HG03565 (cell line): Measurements from ENCODE around the gene NPEPL1.
"Not testable (repeated sequence)": the region's sequence is repeated elsewhere in the genome, so short reads cannot be mapped to it uniquely, and the experiment has no call there.

Experiments
- ATAC-seq: cut with Tn5 transposase; IDR thresholded peaks from one replicate; pipeline ENCODE4 v1.9.1; 2021; ENCODE audit warnings: mild to moderate bottlenecking, moderate library complexity; ENCODE audit not compliant: unreplicated experiment

NPEPL1 gene

DNA sequence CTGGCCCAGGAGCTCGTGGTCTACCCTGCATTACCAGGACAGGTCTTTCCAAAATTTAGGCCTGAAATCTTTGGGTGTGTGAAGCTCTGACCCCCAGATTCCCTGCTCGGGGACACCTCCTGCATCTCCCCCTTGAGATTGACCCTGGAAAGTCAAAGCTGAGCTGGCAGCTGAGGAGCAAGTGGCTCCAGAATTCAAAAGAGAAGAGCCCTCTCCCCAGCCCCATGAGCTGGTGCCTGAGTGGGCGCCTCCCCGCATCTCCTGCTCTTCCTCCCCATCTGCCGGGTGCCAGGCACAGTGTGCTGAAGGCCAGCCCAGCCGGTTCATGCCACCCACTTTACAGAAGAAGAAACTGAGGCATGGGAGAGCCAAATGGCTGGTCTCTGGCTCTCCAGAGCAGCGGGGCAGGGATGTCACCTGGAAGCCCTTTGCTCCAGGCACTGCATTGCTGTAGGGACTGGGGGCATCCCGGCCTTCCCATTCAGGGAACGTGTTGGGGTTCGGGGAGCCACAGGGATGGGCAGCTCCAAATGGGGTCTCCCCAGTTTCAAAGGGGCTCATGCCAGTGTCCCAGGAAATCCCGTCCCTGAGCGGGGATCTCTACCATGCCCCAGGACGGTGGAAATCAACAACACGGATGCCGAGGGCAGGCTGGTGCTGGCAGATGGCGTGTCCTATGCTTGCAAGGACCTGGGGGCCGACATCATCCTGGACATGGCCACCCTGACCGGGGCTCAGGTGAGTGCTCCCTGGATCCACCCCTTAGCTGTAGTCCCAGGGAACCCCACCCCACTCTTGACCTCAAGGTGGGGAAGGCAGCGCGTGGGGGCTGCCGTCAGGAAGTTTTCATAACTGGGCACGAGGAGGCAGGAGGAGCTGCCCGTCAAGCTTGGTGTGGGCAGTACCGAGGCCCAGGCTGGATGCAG is 20.5 kb downstream of the NPEPL1 start:
- no peak for ATAC-seq

DNA sequence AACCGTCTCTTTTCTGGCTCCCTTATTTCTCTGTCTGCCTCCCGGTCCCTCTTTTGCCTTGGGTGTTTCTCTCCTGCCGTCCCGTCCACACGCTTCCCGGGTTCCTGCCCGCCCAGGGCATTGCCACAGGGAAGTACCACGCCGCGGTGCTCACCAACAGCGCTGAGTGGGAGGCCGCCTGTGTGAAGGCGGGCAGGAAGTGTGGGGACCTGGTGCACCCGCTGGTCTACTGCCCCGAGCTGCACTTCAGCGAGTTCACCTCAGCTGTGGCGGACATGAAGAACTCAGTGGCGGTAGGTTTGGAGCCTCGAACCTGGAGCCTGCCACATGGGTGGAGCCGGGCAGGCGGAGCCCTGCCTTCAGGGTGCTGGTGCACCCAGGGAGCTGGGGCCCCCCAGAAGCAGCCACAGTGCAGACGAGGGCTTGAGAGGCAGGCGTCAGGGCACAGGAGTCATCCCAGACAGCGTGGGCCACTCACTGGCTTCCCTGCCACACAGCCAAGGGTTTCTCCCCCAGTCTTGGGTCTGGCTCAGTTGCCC is 21.3 kb downstream of the NPEPL1 start:
- ATAC-seq: no peak

DNA sequence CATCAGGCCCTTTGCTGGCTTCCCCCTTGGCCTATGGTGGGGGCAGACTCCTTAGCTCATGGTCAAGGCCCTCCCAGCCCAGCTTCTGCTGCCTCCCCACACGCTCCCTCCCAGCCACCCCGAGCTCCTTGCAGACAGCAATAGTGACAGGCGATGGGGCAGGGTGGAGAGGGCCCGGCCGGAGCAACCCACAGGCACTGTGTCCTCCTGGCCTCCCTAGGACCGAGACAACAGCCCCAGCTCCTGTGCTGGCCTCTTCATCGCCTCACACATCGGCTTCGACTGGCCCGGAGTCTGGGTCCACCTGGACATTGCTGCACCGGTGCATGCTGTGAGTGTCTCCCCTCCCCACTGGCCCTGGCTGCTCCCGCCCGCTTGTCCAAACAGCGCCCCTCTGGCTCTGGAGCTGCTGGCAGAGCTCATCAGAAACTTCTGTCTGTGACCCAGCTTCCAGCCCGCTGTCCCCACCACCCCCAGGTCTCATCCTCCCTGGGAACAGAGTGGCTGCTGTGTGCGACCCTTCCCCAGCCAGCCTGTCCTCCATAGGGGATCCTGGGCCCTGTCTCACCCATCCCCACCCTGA is 21.8 kb downstream of the NPEPL1 start:
- ATAC-seq: no peak

DNA sequence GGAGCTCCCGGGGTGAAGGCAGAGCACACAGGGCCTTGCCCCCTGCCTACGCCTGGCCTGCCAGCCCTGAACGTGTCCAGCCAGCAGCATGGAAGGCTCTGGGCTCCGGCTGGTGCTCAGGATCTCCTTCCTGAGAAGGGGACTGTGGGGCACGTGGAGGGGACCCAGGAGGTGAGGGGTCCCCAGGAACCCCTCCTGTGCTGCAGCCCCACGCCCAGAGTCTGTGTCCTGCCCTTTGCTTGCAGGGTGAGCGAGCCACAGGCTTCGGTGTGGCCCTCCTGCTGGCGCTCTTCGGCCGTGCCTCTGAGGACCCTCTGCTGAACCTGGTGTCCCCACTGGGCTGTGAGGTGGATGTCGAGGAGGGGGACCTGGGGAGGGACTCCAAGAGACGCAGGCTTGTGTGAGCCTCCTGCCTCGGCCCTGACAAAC is 22.3 kb downstream of the NPEPL1 start:
- no peak for ATAC-seq

DNA sequence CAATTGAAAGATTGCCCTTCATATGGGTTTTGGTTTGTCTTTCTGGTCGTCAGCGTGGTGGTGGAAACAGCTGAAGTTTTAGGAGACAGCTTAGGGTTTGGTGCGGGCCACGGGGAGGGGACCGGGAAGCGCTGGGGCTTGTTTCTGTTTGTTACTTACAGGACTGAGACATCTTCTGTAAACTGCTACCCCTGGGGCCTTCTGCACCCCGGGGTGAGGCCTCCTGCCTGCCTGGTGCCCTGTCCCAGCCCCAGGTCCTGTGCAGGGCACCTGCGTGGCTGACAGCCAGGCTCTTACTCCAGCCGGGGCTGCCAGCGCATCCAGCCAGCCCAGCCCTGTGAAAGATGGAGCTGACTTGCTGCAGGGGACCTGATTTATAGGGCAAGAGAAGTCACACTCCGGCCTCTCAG is 22.8 kb downstream of the NPEPL1 start:
- no peak for ATAC-seq

DNA sequence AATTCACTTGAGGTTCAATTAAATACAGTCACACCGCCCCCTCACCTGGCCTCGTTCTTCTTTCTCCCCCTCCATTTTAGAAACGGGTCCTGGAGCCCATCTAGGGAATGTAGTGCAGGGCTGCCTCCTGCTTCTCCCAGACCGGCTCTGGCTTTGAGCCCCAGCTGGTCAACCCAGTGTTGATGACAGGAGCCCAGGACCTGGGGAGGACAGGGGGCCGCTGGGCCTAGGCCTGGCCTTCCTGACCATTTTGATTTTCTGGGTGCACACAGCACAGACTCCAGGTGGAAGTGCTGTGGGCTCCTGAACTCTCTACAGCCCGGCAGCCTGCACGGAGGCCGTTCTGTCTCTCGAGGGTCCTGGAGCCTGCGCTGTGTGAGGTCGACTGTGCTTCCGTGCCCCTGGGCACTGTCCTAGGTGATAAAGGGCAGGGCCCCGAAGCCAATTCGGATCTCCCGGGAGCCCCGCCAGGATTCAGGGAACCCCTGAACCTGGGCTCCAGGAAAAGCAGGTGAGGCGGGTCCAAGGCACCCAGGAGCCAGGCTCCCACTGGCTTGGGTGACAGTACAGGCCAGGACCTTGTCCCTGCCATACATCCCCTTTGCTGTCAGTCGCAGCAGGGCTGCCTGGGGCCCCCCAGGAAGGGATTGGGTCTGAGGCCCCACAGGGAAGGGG is 23.3 kb downstream of the NPEPL1 start:
- ATAC-seq: no peak

DNA sequence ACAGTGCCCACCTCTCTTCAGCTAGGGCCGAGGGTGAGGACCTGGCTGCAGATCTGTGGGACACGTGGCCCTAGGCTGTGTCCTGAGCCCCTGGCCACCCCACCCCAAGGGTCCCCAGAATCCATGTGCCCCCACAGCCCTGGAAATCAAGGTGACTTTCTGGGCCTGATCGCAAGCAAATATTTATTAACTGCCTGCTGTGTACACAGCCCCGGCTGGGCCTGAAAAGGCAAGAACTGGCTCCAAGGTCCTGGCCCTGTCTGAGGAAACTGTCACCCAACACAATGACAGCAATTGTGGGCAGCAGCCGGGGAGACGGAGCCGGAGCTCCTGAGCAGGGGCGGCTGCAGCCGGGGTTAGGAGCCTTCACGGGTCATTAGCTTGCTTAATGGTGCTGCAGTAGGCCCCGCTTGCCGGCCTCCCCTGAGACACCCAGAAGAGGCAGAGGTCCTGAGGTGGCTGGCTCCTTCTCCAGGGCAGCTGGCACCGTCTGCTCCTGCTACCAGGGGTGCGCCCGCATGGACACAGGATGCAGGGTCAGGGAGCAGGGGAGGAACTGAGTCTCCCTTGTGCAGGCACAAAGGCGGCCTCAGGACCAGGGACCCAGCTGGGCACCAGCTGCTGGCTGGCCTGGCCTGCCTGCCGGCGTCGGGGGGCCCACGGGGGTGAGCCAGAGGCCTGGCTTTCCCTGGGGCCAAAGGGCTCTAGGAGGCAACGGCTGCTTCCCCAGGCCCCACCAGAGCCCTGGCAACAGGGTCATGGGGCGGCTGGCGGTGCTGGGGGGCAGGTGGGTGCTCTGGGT is 24.1 kb downstream of the NPEPL1 start:
- ATAC-seq: no peak

DNA sequence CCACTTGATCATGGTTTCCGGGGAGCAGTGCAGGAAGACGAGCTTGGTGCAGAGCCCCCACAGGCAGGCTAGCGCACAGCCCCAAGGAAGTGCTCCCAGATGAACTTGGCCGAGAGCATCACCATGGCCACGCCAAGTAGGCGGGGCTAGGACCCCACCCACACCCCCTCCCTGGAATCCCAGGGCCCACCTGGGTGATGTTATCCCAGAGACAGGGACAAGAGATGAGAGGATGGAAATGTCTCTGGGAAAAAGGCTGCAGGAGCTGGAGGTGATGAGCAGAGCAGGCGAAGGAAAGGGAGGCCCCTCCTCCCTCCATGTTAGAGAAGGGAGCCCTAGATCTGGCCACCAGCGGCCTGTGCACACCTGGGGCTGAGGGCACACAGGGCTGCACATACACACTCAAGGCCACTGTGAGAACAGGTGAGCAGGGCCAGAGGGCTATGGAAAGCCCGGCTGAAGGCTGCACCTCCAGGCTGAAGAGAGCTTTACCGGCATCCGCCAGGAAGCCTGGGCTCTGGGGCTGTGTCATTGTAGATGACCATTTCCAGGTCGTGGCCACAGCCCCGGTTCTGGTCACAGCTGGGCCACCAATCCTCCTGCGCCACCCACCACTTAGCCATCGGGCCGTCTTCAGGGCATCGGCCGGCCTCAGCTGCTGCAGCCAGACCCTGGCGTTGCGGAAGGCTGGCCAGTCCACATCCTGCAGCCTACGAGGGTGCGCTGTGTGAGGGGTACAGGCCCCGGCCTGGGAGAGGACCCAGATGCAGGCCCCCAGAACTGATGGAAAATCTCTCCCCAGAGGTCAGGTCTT is 24.9 kb downstream of the NPEPL1 start:
- no peak for ATAC-seq

DNA sequence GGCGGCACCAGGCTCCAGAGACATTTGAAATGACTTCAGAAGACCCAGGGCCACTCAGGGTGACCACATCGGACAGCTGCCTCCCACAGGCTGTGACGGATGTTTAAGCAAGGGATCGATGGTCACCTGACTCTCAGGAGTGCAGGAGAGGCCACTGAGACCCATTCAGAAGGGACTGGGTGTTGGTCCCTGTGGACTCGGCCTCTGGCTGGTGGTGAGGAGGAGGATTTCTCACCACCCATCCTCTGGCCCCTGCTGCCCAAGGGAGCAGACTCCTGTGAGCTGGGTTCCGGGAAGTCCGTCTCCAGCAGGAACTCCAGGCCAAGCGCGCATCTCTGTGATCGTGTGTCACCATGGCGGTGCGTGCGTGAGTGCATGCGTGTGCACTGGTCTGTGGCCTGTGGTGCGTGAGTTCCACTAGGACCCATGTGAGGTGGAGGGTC is 25.5 kb downstream of the NPEPL1 start:
- ATAC-seq: no peak

DNA sequence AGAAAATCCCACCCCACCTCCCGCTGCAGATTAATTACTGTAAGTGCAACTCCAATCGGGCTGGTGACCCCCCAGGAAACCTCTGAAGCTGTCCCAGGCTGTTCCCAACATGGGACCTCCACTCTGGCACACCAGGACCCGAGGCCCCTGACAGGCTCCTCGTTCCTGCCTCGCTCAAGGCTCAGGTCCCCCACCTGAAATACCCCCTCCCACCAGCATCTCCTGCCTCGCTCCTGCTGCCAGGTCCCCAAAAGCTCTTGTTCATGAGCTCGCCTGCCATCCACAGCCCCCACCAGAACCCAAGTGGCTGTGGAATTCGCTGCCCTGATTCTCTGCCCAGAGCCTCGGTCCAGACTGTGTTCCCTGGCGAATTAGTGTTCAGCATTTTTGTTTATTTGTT is 26.1 kb downstream of the NPEPL1 start:
- no peak for ATAC-seq

DNA sequence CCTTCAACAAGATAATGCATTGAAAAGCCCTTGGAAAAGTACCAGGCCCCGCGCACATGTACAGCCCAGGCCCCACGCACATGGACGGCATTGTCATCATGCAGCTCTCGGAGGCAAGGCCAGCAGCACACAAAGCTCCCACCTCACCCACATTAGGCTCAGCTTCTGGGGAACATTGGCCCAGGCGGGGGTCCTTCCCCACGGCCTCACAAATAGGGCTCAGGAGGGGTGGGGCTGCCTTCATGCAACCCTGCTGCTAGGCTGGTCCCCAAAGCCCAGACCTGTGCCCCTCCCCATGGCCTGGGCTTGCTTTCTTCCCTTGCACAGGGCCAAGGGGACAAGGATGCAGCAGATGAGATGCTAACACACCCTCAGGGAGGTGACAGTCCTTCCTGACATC is 26.7 kb downstream of the NPEPL1 start:
- no peak for ATAC-seq

DNA sequence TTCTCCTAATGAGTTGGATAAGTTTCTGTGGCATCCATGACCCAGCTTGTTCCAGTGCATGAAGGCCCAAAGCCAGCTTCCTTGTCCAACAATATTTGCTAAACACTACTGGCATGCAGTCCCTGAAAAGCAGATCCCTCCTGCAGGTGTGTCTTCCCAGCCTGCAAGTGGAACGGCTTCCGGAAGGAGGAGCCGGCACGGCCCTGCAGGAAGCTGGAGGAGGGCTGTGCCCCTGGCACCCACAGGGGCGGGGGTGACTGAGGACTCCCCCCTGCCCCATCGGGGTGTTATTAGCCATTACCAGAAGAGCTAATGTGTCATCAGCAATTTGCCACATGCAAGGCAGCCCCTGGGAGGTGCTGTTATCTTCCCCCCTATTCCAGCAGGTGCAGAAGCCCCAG is 27.4 kb downstream of the NPEPL1 start:
- ATAC-seq: no peak

DNA sequence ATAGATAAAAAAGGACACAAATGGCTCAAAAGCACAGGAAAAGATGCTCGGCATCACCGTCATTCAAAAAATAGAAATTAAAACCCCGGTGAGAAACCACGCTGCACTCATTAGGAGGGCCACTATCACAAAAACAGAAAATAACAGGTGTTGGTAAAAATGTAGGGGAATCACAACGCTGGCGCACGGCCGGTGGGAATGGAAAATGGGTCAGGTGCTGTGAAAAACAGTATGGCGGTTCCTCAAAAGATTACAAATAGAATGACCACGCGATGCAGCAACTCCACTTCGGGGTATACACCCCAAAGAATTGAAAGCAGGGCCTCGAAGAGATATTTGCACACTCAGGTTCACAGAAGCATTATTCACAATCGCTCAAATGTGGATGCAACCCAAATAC is 28.3 kb downstream of the NPEPL1 start:
- no peak for ATAC-seq

DNA sequence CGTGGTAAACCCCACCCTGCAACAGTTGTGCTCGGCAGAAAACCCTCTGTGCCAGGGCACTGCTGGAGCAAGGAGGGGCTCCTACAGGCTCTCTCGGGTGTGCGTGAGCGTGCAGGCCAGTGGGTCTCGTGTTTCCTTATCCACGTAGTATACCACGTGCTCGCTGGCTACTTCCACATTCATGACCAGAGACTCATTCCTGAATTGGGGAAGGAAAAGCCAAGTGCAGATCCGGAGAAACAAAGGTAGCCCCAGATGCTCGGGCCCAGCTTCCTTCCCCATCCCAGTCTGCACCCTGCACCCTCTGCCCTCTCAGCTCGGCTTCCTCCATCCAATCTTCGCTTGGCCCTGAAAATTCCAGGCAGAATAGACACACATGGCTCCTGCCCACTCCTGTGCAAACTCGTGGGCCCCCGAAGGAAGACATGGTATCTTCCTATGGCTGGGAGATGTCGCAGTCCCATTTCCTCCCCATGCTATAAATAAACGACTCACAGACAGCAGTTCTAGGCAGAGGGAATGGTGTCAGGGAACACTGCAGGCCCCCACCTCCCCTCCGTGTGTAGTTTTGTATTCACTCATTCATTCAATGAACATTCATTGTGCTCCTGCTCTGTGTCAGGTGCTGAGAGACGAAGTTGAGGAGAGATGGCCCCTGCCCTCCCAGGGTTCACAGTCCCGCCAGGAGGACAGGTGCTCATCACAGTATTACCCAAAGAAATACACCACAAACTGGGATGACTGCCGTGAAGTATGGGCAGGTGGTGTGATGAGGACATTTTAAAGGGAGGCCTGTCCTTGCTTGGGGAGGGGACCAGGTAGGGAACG is 29.6 kb downstream of the NPEPL1 start:
- ATAC-seq: no peak

DNA sequence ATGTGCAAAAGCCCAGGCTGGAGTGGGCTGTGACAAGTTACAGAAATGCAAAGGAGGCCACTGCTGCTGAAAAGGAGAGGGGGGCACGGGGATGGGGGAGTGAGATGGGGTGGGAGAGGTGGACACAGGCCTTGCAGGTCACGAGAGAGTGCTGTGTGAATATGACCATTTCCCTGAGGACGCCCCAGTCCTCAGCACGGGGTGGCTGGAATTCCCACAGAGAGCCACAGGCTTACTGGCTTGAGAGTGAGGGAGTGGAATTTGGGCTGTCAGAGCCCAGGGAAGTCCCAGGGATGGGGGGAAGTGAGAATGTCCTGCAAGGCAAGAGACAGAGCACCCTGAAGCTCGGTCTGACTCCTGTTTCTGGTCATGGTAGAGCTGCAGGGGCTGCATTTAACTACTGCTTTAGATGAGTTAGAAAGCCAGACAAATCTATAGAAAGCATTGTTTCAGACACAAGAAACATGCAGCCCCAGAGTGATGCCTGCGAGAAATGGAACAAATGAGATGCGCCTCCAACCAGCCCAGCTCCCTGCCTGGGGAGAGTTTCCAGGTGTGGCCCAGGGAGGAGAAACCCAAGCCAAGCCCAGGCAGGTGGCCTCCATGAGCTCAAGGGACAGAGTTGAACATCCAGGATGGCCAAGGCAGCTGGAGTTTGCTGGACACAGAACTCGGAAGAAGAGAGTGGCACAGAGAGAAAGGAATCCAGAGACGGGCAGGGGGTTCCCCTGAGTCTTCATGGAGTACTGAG is 30.5 kb downstream of the NPEPL1 start:
- ATAC-seq: no peak

DNA sequence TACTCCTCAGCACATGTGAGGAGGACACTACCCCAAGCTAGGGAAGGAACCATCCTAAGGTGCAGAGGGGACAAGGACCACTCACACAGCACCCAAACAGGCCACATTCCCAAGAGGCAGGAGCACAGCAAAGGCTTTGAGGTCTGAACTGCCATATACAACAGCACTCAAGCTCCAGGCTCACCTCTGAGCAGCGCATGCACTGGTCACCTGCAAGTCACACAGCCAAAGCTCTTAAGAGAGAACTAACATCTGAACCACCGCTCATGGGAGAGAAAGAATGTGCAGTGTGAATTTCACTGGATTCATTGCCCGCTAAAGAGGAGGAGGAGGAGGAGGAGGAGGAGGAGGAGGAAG is 31.0 kb downstream of the NPEPL1 start:
- no peak for ATAC-seq

DNA sequence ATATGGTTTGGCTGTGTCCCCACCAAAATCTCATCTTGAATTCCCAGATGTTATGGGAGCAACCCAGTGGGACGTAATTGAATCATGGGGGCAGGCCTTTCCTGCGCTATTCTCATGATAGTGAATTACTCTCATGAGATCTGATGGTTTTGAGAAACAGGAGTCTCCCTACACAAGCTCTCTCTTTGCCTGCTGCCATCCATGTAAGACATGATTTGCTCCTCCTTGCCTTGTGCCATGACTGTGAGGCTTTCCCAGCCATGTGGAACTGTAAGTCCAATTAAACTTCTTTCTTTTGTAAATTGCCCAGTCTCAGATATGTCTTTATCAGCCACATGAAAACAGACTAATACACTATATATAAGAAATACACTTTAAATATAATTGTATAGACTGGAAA is 33.6 kb downstream of the NPEPL1 start:
- not testable (repeated sequence) for ATAC-seq

DNA sequence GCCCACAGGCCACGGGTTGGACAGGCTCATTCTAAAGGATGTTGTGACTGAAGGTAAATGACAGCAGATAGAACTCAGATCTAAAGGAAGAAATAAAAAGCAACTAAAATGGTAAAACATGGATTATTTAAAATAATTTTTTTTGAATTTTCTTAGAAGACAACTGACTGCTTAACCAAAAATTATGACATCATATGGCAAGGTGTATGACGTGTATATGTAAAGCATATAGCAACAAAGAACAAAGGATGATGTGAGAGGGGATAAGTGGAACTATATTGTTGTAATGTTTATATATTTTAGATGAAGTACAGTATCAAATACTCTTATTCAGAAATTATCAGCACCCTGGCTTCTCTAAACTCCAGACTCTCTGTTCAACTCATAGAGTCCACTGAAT is 38.6 kb downstream of the NPEPL1 start:
- no peak for ATAC-seq
